Measurements from ENCODE around the gene OTX2.

OTX2 gene

GRCh38 chr14:56810147-56810719 is at the start of gene OTX2:
OTX2 (minus strand) TSS chr14:56810479; CDS start chr14:56805456, 5,023 bp downstream.
- no peak for DNase-seq (ENCODE audit: low read depth)

DNA sequence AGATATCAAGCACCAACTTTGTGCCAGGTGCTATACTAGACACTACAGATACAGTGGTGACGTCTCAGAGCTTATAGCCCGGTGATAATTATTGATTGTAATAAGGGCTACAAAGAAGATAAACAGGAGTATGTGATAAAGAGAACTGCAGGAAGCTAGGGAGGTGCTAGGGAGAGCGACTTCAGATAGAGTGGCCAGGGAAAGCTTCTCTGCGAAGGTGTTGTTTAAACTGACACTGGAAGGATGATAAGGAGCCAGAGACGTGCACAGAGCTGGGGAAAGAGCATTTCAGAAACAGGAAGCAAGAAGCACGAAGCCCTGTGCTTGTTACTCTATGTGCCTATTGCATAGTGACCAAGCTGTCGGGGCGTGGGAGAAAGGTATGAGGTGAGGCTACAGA is 48.1 kb upstream of the OTX2 start:
- DNase-seq (ENCODE audit: low read depth) = no peak

- no peak for DNase-seq (ENCODE audit: low read depth)
These were observed 46.9 kb upstream of the OTX2 start for GRCh38 chr14:56857216-56857615.

GRCh38 chr14:56855891-56856461 is 45.7 kb upstream of the OTX2 start:
- no peak for DNase-seq (ENCODE audit: low read depth)

DNA sequence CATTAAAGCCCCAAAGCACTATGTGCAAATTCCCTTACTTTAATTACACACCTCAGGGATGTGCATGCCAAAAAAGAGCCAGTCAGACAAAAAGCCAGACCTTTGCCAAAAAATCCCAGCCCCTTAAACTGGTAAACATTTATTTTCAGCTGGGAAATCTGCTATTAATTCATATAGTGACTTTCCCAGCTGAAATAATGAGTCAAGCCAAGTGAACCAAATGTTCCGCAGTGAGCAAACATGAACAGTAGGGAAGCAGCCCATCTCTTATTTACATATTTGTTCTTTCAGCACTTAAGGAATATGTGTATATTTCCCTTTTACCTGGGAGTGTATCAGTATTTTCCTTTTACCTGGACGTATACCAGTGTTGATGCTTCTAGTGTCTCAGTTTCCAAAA is 44.0 kb upstream of the OTX2 start:
- DNase-seq (ENCODE audit: low read depth) = no peak

DNA sequence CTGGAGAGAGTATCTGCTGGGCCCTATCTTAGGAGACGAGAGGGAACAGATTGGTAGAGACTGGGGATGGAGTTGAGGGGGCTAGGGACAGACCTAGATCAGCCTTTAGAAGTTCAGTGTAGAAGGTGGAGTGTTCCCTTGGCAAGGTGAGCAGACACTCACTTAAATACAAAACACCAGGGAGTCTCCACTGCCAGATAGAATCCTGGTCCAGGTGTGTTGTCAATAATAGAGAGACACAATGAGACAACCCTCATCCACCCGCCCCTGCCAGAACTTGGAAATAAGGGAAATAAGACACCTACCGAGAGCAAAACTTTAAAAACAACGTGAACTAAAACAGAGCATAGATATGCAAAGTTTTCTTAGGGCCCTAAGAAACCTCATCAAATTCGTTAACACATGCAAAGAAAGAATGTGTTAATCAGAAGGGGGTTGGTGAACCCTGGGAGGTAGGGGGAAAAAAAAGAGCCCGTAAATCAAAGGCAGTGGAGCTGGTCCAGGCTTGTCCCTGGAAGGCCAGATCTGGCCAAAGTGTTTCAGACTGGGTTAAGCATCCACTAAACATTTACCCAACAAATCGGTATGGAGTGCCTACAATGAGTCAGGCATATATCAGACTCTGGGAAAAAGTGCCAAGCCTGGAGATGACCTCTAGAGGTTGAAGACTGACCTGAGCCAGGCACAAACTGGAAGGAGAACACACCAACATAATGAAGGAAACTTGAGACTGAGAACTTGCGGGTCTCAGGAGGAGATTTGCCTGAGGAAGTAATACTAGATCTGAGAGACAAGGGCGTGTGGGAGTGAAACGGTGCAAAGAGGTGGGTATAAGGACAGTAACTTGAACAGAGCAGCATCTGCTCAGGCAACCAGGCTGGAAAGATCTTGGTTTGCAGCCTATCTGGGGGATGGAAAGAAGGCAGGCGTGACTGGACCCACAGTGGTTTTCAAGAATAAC is 37.0 kb upstream of the OTX2 start:
- no peak for DNase-seq (ENCODE audit: low read depth)

DNA sequence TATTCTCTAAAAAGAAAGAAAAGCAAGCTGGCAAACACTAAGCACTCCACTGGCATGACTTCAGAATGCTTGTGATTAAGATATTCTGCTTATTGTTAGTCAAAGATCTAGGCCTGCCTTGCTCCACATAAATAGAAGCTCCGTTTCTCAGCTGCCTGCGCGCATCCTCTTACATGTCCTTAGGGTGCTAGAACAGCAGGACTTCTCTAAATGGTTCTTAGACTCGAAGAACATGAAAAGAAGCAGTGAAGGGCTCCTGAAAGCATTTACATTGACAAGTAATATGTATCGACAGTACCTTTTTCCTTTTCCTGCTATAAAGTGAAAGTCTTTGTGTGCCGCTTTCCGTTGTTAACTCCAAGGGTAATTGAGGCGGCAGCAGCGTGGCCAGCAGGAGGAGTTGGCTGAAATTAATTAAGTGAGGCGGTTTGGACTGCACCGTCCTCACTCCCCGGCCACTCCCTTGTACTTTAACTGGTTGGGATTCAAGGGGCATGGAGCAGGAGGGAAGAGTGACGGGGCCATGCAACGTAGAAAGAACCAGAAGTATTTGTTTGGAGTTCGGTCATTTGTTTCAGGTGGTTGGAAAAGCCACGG is 34.2 kb upstream of the OTX2 start:
- no peak for DNase-seq (ENCODE audit: low read depth)

DNA sequence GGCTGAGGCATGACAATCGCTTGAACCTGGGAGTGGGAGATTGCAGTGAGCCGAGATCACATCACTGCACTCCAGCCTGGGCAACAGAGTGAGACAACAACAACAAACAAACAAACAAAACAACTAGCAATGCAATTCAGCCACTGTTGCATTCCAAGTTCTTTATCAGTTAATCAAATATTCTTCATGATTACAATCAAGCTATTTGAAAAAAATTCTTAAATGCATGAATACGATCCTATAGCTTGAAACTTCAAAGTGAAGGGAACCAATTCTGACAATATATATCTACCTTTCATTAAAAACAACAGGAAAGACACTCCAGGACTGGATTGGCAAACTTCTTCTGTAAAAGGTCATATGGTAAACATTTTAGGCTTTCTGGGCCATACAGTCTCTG is 31.3 kb upstream of the OTX2 start:
- DNase-seq (ENCODE audit: low read depth) = no peak

GRCh38 chr14:56840221-56840620 is 29.9 kb upstream of the OTX2 start:
- no peak for DNase-seq (ENCODE audit: low read depth)

GRCh38 chr14:56829151-56829550 is 18.9 kb upstream of the OTX2 start:
- no peak for DNase-seq (ENCODE audit: low read depth)

- no peak for DNase-seq (ENCODE audit: low read depth)
These were observed 15.9 kb upstream of the OTX2 start for GRCh38 chr14:56826214-56826613.

GRCh38 chr14:56821805-56822610 is 11.7 kb upstream of the OTX2 start:
- no peak for DNase-seq (ENCODE audit: low read depth)

DNA sequence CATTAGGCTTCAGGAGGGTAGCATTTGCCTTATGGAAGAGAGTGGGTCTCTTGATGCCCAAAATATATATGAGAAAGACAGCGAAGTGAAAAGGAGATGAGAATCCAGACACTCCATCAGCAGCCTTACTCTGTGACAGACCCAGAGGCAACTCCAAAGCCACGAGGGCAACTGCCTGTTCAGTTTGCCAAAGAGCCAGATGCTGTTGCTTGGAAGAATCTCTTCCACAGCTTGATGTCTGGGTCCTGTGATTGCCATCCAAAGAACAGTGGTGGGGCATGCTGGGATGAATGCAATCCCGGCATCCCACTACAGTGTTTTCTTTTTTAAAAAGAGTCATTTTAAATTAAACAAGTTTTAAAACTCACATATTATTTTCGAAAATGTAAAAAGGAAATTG is 10.9 kb upstream of the OTX2 start:
- DNase-seq (ENCODE audit: low read depth) = no peak

GRCh38 chr14:56817396-56817921 is 7.2 kb upstream of the OTX2 start:
- DNase-seq (ENCODE audit: low read depth) = no peak

- DNase-seq (ENCODE audit: low read depth) = no peak
These were observed 6.5 kb upstream of the OTX2 start for GRCh38 chr14:56816574-56817391.

GRCh38 chr14:56815745-56816144 is 5.5 kb upstream of the OTX2 start:
- no peak for DNase-seq (ENCODE audit: low read depth)

- no peak for DNase-seq (ENCODE audit: low read depth)
These were observed 4.9 kb upstream of the OTX2 start for GRCh38 chr14:56814969-56815700.

- DNase-seq (ENCODE audit: low read depth) = no peak
These were observed 4.3 kb upstream of the OTX2 start for GRCh38 chr14:56814519-56814959.

DNA sequence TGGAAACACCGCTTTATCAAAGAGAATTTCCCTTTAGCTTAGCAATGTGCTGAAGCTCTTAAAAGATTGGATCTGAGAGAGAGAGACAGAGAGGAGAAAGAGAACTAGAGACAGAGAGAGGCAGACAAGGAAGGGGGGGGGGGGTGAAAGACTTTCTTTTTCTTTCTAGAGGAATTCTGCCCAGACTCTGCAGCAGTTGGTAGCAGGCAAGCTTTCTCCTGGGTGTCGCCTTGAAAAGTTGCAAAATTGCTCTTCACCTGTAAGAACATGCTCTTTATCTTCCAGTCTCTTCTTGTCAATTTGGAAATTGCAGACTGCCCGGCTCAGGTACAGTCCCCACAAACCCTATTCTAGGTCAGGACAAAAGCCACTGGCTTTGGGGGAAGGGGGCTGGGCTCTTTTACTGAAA is 2.9 kb upstream of the OTX2 start:
- DNase-seq (ENCODE audit: low read depth) = no peak
